GM12801 (cell line): Measurements from ENCODE around the gene MAP3K20.

Experiments used
- CTCF ChIP-seq: IDR thresholded peaks from one replicate; pipeline ENCODE4 v1.5.1; 2011; ENCODE audit warnings: control low read depth; ENCODE audit not compliant: insufficient read length; ENCODE audit errors: extremely low read depth

The MAP3K20 gene

GRCh38 chr2:173254659-173255058 lies 179.0 kb downstream of the MAP3K20 start:
- no peak for TF ChIP-seq CTCF

GRCh38 chr2:173258701-173259100 lies 183.1 kb downstream of the MAP3K20 start:
- TF ChIP-seq CTCF: no peak

- TF ChIP-seq CTCF: no peak
Measured at GRCh38 chr2:173264151-173264550, 188.5 kb downstream of the MAP3K20 start.

- TF ChIP-seq CTCF: no peak
Measured at GRCh38 chr2:173264603-173265366, 189.1 kb downstream of the MAP3K20 start.

GRCh38 chr2:173271135-173271534 lies 195.5 kb downstream of the MAP3K20 start:
- TF ChIP-seq CTCF: no peak

GRCh38 chr2:173271825-173272224 lies 196.2 kb downstream of the MAP3K20 start:
- TF ChIP-seq CTCF: no peak

- no peak for TF ChIP-seq CTCF
Measured at GRCh38 chr2:173272849-173273248, 197.2 kb downstream of the MAP3K20 start.
